Mucosa of rectum (tissue), 2 donors: Measurements from ENCODE around the gene ARHGEF40.
A peak's percentile ranks its signal among the peaks of the same experiment; 100 is the strongest.

Experiments used
- H3K27ac ChIP-seq, 2 donors: one replicate each; pipeline ENCODE4 v1.7.0; 2013; ENCODE audit warnings: inconsistent platforms in 2 of 2, low read depth in 2 of 2, low read length in 2 of 2
- H3K27me3 ChIP-seq, 2 donors: one replicate each; pipeline ENCODE4 v1.7.0; 2013; ENCODE audit warnings: low read length in 2 of 2; ENCODE audit not compliant: control insufficient read depth in 2 of 2, insufficient read depth in 2 of 2
- H3K36me3 ChIP-seq, 2 donors: one replicate each; pipeline ENCODE4 v1.7.0; 2013; ENCODE audit warnings: low read length in 2 of 2; ENCODE audit not compliant: control insufficient read depth in 2 of 2, insufficient read depth in 2 of 2
- H3K4me1 ChIP-seq, 2 donors: one replicate each; pipeline ENCODE4 v1.7.0; 2013; ENCODE audit warnings: low read length in 2 of 2, mild to moderate bottlenecking in 1 of 2; ENCODE audit not compliant: control insufficient read depth in 2 of 2, insufficient read depth in 2 of 2
- H3K4me3 ChIP-seq, 2 donors: one replicate each; pipeline ENCODE4 v1.7.0; 2013; ENCODE audit warnings: low read length in 2 of 2
- H3K9ac ChIP-seq, 2 donors: one replicate each; pipeline ENCODE4 v1.7.0; 2013; ENCODE audit warnings: low read length in 2 of 2, low read depth in 1 of 2, mild to moderate bottlenecking in 1 of 2
- H3K9me3 ChIP-seq, 2 donors: one replicate each; pipeline ENCODE4 v1.7.0; 2013; ENCODE audit warnings: low read length in 2 of 2; ENCODE audit not compliant: control insufficient read depth in 2 of 2
- donor health status: healthy.
- donor health status: Normal muscosa, but diverticular disease.

Gene ARHGEF40

GRCh38 chr14:21072781-21073339, 2.8 kb downstream of the ARHGEF40 start:
- no peaks in the 10 kb centered on the region for H3K27me3 ChIP-seq
- no peak overlapping the region for H3K4me3 ChIP-seq
- H3K9me3 ChIP-seq: no peaks in the 10 kb centered on the region
- no peak overlapping the region for H3K9ac ChIP-seq
- peaks cover 28 to 42% of the 10 kb centered on the region in 2 donors for H3K36me3 ChIP-seq
- H3K27ac ChIP-seq: peak overlapping the region in 1 of 2 donors; percentile 20
- peaks cover 33% of the 10 kb centered on the region in 2 donors for H3K4me1 ChIP-seq

- Histone ChIP-seq H3K9ac (no peak overlapping the region), H3K4me3 (no peak overlapping the region), H3K27me3 (no peaks in the 10 kb centered on the region), H3K4me1 (peaks cover 25 to 26% of the 10 kb centered on the region in 2 donors), H3K36me3 (peaks cover 38 to 52% of the 10 kb centered on the region in 2 donors), H3K27ac (no peak overlapping the region), H3K9me3 (no peaks in the 10 kb centered on the region)
Observed at GRCh38 chr14:21073921-21074320, 3.8 kb downstream of the ARHGEF40 start.

- H3K36me3 ChIP-seq: peaks cover 45 to 59% of the 10 kb centered on the region in 2 donors
- no peak overlapping the region for H3K27ac ChIP-seq
- no peak overlapping the region for H3K9ac ChIP-seq
Observed at GRCh38 chr14:21074398-21075272, 4.5 kb downstream of the ARHGEF40 start.

GRCh38 chr14:21075719-21076437, 5.8 kb downstream of the ARHGEF40 start:
- Histone ChIP-seq H3K9me3 (no peaks in the 10 kb centered on the region), H3K36me3 (peaks cover 56 to 70% of the 10 kb centered on the region in 2 donors), H3K4me1 (peaks cover 15 to 16% of the 10 kb centered on the region in 2 donors), H3K27ac (no peak overlapping the region), H3K9ac (no peak overlapping the region), H3K27me3 (no peaks in the 10 kb centered on the region), H3K4me3 (no peak overlapping the region)

More at GRCh38 chr14:21074398-21075272, 4.5 kb downstream of the ARHGEF40 start:
- Histone ChIP-seq H3K4me3 (no peak overlapping the region), H3K27me3 (no peaks in the 10 kb centered on the region), H3K4me1 (peaks cover 18 to 19% of the 10 kb centered on the region in 2 donors), H3K9me3 (no peaks in the 10 kb centered on the region)

- Histone ChIP-seq H3K36me3 (peaks cover 70 to 86% of the 10 kb centered on the region in 2 donors), H3K27me3 (no peaks in the 10 kb centered on the region), H3K27ac (no peak overlapping the region), H3K4me3 (no peak overlapping the region), H3K4me1 (peaks cover 2 to 4% of the 10 kb centered on the region in 2 donors), H3K9ac (peak overlapping the region in 1 of 2 donors; percentile 24), H3K9me3 (no peaks in the 10 kb centered on the region)
Observed at GRCh38 chr14:21077672-21078071, 7.6 kb downstream of the ARHGEF40 start.

- Histone ChIP-seq H3K4me3 (no peak overlapping the region), H3K27ac (no peak overlapping the region), H3K27me3 (no peaks in the 10 kb centered on the region), H3K9ac (no peak overlapping the region), H3K36me3 (peaks cover 69 to 86% of the 10 kb centered on the region in 2 donors), H3K4me1 (no peaks in the 10 kb centered on the region), H3K9me3 (no peaks in the 10 kb centered on the region)
Observed at GRCh38 chr14:21078287-21078686, 8.2 kb downstream of the ARHGEF40 start.

GRCh38 chr14:21078726-21079125, 8.6 kb downstream of the ARHGEF40 start:
- Histone ChIP-seq H3K4me3 (no peak overlapping the region), H3K4me1 (no peaks in the 10 kb centered on the region), H3K36me3 (peaks cover 67 to 82% of the 10 kb centered on the region in 2 donors), H3K27me3 (no peaks in the 10 kb centered on the region), H3K27ac (no peak overlapping the region), H3K9me3 (no peaks in the 10 kb centered on the region), H3K9ac (no peak overlapping the region)

GRCh38 chr14:21081521-21082142, 11.5 kb downstream of the ARHGEF40 start:
- Histone ChIP-seq H3K4me1 (no peaks in the 10 kb centered on the region), H3K9me3 (no peaks in the 10 kb centered on the region), H3K4me3 (no peak overlapping the region), H3K9ac (no peak overlapping the region), H3K27ac (no peak overlapping the region), H3K27me3 (no peaks in the 10 kb centered on the region), H3K36me3 (peaks cover 77 to 81% of the 10 kb centered on the region in 2 donors)

GRCh38 chr14:21083565-21084325, 13.6 kb downstream of the ARHGEF40 start:
- no peaks in the 10 kb centered on the region for H3K9me3 ChIP-seq
- H3K27ac ChIP-seq: no peak overlapping the region
- no peak overlapping the region for H3K9ac ChIP-seq
- H3K27me3 ChIP-seq: no peaks in the 10 kb centered on the region
- peaks cover 0 to under 1% of the 10 kb centered on the region in 2 donors for H3K4me1 ChIP-seq
- H3K36me3 ChIP-seq: peaks cover 66 to 73% of the 10 kb centered on the region in 2 donors
- no peak overlapping the region for H3K4me3 ChIP-seq
